HG03139 (cell line): ENCODE measurements around the gene DAAM2.

ENCODE experiments used
- ATAC-seq: cut with Tn5 transposase; IDR thresholded peaks from one replicate; pipeline ENCODE4 v1.9.1; 2021; ENCODE audit not compliant: unreplicated experiment

DAAM2 gene

DNA sequence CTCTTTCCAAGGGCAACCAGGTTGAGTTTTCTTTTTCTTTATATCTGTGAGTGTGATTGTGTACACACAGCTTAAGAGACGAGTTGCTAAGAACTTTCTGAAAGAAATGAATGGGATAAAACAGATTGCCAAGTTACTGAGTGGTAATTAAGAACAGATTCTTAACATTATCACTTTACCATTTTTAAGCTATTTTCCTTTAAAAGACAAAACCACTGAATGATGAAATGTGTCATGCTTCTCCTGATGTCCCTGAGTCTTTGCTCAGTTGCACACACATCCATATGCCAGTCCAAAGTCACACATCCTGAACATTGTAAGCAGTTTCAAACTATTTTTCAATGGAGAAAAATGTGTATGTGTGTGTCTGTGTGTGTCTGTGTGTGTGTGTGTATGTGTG, 5.5 kb upstream of the DAAM2 start:
- ATAC-seq, result no peak

DNA sequence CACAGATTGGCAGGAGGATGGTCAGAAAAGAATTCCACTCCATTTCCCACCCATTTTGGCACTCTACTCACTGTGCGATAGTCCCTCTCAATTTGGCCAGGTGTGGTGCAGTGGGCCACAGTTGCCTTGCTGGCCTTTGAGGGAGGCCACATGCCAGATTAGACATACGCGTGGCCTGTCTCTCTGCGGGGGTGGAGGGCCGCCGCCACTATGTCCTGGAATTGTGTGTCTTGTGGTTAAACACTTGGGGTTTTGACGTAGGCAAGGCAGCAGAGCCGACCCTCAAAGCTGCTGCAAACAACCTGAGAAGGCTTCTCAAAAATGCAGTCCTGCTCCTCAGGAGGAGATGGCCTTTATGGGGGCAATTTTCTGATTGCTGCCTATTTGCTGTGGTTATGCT, 4.9 kb upstream of the DAAM2 start:
- ATAC-seq, result no peak

DNA sequence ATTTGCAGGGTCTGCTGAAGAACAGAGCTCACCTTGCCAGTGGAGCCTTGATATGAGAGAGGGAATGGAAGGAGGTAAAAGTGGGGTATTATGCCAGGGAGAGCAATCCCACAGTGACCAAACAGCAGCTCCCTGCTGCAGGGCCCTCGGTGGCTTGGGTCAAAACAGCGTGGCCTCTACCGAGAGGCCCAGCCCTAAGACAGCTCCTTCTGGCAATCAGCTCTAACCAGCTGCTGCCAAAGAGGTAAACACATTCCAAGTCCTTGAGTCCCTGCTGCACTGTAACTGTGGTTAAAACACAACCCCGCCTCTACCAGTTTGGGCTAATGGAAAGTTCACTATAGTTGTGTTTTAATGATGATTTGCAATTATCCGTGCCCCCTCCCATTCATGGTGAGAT, 1.4 kb upstream of the DAAM2 start:
- ATAC-seq, result no peak

DNA sequence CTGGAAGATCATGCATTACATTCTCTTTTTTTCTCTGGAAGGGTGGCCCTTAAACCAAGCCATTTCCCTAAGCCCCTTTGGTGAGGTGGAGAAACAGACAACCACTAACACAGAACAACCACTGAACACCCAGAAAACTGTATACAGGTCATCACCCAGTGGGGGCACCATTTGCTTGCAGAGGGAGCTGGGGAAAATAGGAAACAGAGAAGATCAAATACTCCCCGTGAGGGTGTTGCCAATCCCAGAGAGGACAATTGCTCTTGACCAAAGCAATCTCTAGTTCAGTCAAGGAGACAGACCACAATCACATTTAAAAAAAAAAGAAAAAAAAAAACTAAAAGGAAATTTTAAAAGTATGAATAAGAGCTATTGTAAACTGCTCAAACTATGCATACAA, 865 bp upstream of the DAAM2 start:
- no peak for ATAC-seq

DNA sequence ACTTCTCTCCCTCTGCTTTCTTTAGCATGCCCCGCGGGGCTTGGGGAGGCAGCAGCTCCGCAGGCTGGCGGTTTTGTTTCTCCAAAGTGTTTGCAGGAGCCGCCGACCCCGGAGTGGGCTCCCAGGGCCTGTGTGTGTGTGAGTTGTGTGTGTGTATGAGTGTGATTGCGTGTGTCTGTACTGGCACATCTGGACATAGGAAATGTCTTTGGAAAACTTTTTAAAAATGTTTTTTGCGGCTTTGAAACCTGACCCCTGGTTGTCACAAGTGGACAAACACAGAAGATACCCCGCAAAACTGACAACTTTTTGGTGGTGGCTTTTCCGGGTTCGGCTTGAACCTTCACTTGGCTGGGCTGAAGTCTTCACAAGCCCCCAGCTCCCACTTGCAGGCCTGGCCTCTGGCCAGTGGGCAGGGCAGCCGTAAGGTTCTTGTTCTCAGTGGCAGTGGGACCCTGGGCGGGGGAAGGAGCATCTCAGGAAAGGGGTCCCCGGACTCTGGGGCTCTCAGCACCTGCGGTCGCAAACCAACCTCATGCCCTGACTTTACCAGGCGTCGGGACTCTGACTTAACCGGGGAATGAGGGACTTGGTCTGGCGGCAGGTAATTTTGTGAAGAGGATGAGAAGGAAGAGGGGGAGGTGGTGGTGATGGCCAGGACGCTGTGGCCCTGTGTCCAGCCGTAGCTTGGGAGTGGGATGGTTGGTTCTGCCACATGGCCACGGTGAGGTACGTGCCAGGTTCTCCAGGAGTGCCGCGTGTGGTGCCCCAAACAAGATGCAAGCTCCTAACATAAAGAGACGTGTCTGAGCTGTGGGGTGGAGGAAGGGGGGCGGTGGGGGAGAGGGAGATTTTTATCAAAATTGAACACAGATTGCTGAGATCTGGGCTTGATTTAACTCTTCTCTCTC, 619 bp downstream of the DAAM2 start:
- no peak for ATAC-seq

DNA sequence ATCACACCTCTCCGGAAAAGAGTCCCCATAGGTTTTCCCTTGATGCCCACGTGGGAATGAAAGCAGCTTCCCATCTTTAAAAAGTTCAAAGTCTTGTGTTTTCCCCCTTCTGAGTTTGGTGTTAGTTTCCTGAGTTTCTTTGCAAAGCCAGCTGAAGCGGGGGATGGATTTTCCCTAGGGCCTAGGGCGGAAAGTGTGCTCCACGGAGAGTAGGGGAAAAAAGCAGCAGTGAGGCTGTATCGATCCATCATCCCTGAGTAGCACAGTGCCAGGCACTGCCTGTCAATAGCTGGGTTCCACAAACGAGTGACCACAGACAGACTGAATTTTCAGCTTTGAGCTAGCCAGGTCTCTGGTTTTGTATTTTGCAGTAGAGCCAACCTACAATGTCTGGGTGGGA, 1.3 kb downstream of the DAAM2 start:
- no peak for ATAC-seq

DNA sequence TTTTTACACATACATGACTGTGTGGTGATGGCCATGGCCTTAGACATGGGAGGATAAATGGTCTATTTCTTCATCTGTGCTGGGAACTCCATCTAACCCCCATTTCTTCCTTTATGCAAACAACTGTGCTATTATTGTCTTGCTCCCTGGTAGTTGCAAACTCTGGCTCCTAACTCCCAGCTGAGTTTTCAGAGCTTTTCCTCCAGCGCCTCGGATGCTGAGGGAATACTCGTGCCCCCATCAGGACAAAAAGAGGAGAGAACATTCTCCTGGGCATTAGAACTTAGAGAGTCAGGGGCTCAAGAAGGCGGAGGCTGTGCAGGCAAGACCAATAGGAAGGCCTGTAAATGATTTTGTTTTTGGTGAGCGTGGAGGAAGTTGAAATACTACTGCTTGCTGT, 2.1 kb downstream of the DAAM2 start:
- no peak for ATAC-seq

DNA sequence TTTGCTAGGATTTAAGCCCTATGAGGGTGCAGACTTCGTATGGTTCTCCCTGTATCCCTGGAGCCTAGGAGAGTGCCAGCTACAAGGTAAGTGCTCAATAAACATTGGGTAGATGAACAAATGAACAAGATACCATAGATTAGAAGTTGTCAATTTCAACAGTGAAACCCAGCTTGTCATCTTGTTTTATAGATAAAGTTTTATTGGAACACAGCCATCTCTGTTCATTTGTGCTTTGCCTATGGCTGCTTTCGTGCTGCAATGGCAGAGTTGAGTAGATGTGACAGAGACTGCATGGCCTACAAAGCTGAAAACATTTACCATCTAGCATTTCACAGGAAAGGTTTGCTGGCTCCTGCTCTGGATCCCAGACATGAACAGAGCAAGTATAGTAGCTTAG, 5.6 kb downstream of the DAAM2 start:
- ATAC-seq, result no peak

DNA sequence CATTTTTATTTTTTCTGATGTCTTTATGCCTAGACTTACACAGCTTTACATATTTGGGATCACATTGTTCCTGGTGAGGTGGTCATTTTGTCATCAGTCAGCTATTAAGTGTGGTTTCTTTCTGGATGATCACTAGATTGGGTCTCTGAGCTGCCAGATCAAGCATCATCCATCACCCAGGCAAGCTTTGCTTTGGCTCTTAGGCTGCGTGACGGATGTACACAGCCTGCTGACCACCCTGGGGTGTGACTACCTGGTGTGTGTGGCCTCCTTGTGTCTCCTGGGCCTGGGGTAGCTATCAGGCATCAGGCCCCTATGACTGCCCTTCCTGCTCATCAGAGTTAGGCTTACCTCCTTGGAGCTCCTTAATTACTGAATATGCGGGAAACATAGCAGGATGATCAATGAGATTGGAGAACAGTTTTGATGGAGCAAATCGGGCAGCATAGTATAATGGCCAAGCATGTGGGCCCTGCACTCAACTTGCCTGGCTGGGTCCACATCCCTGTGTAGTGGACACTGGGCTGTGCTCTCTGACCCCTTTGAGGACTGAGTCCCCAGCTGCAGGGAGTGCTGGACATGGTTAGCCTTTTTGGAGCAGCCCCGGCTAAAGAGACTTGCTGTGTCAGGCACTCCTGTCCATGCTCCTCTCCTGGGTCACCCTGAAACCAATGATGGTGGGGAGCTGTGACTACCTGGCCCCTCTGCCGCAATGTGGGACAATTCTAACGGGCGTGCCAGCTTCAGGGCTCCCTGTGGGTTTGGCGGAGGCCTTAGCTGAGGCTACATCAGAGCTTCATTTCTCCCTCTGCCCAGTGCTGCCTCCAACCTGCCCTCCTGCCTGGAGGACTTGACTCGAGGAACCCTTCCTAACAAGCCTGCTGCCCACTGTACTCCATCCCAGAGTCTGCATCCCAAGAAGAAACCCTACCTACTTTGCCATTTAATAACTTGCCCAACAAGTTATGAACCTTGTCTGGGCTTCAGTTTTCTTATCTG, 8.2 kb downstream of the DAAM2 start:
- no peak for ATAC-seq

DNA sequence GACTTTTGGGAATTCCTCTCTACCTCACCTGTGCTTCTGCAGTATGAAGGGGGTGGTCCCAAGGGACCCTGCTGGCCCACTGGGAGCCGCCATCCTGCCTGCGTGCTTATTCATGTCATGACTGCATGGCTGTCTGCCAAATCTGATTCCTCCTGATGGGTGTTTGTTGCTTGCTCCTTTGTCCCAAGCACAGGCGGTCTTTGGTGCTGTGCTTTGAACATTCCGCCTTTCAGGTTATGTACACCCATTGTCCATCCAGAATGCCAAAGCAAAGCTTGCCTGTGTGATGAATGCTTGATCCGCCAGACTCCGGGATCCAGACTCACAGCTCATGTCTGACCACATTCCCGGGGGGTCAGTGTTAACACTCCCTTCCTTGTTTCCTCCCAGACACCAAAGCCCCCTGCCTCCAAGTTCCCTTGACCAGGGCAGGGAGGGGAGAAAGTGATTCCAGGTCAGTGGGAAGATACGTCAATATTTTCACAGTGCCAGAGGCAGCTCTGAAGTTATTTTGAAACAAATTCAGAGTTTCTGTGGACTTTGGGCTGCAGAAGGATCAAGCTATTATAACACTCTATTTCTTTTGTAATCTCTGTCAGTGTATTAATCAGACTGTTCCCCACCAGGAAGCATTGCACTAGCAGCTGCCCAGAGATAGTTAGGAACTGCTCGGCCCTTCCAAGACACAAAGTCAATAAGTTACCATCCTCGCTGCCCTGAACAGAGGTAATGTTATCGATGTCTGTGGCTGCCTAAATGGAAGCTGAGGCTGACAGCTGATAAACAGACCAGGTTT, 9.5 kb downstream of the DAAM2 start:
- ATAC-seq, result no peak

DNA sequence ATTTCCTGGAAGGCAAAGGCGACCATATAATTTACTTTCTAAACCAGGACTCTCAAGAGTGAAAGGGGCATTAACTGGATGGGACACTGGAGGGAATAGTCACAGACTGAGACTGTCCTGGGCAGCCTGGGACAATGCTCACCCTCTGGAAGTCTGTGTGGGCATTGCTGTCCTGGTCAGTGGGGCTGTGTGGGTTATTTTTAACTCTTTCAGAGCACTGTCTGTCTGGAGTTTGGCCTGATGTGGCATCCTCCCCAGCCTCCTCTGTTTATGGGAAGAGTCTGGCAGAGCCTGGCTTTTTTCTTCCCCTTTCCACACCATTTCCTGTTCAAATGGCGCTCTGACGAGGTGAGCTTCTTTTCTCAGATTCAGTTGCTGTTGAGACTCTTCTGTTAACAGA, 11.7 kb downstream of the DAAM2 start:
- no peak for ATAC-seq

DNA sequence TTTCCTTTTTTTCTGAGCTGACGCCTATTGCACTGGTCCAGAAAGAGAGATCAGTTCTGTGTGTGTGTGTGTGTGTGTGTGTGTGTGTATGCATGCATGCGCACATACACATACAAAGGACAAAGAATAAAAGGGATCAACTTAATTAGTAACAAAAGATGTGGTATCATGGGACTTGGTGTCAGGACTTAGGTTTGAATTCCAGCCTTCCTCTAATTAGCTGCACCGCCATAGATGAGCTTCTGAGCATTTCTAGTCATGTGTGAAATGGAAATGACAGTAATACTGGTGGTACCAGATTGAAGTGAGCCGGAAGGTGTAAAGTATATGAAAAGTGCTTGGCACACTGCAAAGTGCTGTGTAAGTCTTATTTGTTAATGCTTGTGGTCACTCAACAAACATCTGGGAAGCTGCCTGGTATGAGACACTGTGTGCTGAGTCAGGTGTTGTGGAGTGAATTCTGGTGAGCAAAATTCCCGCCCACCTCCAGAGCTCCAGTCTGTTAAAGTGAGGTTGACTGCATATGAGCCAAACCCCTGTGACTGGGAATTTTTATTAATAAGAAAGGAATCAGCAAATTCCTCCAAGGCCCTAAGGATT, 12.4 kb downstream of the DAAM2 start:
- no peak for ATAC-seq

DNA sequence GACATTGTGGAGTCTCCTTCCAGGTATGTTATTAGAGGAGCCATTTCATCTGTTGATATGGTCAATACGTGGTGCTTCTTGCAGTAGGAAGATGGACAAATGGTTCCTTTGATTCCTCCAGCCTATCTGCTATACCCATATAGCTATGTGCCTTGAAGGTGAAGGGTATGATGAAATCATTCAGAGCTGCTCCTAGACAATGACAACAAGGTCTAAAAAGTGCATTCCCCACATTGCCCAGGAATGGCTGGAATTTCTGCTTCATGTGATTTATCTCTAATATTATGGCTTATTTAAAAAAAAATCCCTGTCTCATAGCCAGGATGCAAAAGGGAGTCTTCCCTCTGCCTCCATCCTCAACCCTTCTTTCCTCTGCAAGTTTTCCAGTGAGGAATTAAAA, 14.1 kb downstream of the DAAM2 start:
- no peak for ATAC-seq

DNA sequence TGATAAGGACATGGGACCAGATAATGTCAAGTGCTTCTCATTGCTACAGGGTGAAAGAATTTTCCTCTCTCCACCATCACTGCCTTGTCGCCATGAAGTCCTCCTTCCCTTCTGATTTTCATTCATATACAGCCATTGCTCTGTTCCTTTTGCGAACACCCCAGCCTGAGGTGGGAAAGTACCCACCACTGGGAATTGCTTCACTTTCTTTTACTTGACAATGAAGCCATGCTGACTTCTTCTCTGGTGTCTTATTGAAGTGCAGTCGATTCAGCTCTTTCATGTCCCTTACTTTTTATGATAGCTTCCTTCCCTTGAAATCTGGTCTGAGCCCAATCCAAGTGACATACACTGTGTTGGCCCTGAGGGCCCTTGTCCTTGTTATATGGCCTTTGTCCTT, 16.2 kb downstream of the DAAM2 start:
- ATAC-seq, result no peak

DNA sequence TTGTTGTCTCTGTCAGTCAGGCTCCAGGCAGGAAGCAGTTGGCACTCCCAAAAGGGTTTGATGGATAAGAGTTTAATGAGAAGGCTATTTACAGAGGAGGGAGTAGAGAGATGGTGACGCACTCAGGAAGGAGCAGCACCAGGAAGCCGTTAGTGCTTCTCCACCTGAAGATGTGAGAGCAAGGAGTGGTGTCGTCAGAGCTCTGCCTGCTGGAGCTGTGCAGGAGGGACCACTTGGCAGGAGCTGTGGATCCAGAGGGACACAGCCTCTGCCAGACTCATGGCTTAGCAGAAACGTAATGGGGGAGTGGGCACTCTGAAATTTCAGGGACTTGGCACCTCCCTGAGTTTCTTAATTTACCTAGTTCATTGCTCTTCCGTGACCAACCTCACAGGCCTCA, 16.8 kb downstream of the DAAM2 start:
- no peak for ATAC-seq

DNA sequence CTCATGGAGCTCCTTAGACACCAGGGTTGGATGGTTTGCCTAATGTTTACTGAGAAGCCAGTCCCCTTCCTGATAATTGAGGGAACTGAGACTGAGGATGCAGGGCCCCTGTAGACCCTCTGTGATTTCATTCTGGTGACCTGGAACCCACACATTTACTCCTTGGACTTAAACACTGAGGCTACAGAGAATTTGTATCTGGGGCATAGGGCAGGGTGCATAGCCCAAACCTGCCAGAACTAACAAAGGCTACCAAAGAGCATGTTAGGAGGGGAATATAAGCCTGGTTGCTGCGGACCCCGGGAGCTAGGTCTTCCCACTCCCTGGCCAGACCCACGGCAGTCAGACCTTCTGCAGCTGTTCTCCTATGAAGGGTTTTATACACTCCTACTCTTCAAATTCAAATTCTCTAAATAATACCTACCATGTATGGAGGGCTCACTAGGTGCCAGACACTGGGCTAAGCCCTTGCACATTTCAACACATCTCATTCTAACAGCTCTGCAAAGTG, 19.7 kb downstream of the DAAM2 start:
- no peak for ATAC-seq

DNA sequence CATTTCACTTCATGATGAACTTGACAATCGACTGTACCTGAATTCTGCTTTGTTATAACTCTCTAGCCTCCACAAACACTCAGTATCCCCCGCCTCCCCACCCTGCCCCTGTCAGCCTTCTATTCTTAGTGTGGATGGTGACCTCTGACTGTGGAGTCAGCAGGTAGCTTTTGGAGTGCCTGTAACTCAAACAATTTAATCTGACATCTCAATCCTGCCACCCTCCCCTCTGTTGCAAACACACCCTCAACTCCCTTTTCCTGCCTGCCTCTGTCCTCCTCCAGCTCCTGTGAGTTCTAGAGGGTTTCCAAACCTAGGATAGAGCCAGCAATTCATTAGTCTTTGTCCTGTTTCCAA, 20.3 kb downstream of the DAAM2 start:
- no peak for ATAC-seq

DNA sequence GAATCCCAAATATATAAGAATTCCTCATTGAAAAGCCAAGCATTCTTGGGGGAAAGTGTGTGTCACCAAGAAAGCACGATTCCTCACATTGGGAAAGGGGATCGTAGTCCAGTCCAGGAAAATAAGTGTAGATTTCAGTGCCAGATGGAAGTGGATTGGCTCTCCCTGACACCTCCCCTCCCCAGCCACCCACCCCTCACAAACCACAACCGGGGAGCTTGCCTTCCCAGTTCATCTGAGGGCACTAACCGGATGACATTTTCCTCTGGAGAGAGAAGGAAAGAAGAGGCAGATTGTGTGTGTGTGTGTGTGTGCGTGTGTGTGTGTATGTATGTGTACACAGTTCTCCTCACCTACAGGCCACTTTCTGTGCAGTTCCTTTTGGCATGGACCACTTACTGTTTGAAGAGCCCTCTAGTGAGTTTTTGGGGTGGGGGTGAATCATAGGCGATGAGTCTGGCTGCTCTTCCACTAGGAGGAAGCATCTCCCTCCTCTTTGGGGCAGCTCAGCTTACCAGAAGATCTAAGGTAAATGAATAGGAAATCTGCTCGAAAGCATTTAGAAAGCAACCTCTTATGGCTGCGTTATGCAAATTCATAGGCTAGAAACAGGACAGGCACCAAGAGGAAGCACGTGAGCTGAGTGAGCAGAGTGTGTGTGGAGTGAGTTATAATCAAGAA, 20.8 kb downstream of the DAAM2 start:
- ATAC-seq, result peak; percentile 88

DNA sequence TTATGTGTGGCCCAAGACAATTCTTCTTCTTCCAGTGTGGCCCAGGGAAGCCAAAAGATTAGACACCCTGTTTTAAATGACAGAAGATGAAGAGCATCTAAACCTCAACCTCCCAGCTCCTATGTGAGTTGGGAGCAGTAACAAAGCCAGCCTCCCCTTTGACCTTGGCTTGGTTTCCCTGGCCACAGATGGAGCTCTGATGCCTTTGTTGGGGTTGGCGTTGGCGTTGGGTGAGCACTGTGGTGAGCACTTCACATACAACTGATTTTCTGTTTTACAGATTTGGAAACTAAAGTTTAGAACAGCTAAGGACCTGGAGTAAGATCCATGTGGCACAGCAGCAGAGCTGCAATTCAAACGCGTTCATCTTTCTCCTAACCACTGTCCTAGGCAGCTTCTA, 22.1 kb downstream of the DAAM2 start:
- no peak for ATAC-seq

DNA sequence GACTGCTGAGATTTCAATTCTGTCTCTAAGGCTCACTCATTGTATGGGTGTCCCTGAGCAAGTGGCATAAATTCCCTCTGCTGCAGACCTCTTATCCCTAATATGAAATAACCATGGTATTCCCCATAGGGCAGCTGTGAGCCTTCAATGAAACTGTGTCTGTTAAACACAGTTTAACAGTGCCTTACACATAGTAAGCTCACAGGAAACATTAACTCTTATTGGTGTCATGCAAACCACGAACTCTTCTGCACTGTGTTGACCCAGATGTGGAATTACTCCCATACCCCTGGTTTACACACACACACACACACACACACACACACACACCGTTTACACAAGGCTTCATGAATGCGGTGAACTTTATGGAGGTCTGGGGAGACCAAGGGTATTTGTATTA, 23.2 kb downstream of the DAAM2 start:
- no peak for ATAC-seq
